ENCODE results near the gene IFITM2. TPM values are rescaled to one million over a fixed set of nuclear protein-coding genes. Genes with fewer than 3 reads are reported as not detected.

Gene IFITM2
- total and polyA plus RNA-seq, 4 donors = 26.3 to 132 (median 58.9) TPM

DNA sequence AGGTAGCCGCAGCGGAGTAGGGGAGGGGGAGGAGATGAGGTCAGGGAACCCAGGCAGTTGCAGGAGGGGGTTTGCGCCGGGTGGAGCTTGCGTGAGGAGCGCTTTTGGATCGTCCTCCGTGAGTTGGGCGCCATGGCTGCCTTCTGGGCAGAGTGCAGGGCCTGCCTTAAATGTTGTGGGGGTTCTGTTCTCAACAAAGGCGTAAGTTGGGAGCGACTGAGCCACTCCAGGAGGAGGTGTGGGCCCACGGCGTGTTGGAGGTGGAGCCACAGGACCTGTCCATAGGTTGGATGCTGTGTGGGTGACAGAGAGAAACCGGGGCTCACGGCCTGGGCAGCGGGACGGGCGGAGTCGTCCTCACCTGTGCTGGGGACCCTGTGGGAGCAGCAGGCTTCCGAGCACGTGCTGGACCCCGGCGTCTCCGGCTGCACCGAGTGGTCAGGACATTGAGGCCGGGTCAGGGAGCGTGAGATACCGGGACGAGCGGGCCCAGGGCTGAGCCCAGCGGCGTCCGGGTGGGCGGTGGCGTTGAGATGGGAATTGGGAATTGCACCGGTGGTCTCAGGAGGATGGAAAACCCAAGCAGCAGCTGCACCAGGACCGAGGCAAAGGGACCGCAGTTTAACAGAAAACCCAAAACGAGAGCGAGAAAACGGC, 19.7 kb upstream of the IFITM2 start:
- DNase-seq (ENCODE audit: low read depth in 4 of 6, low spot score in 6 of 6) = peak in 1 of 6 donors; percentile 4
- peaks cover 44% of the 10 kb centered on the region for H3K27me3 ChIP-seq (ENCODE audit: control insufficient read depth, insufficient read depth, low read length)

DNA sequence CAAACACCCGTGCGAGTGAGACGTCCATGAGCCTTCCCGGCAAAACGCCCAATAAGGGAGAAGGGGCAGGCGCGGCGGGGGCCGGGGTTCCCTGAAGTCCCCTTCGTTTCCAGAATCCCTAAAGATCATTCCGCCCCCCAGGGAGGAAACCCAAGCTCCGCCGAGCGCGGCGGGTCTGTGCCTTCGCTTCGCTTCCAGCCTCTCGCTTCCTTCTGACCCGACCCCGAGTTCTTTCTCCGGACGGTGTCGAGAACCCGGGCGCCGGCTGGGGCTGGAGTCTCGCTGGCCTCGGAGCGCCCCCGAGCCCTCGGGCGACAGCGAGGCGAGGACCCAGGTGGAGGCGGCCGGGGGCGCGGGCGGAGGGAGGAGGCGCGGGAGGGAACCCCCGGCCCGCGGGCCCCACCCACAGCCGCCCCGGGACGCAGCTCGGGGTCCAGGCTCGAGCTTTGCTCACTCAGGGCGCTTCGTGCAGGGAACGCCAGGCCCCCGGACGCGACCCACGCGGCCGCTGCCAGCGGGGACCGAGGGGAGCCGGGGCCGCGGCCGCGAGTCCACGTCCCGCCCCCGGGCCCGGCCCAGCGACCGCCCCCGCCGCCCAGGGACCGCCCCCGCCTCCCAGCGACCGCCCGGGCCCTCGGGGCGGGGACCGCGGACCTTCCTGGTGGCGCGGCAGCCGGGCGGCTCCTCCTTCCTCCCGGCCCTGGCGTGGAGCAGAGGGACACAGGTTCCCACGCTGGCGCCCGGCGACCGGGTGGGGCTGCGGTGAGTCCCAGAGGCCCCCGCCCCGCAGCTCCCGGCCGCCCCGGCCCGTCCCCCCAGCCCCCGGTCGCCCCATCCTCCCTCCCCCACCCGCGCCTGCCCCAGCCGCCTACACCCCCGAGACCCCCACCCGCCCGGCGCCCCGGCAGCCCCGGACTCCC, 18.9 kb upstream of the IFITM2 start, which contains the start of gene PGGHG:
TSS of gene PGGHG (plus strand) at position 649 of the 920 bp plus-strand sequence. CDS start 691 bp downstream, outside the sequence.
- H3K36me3 ChIP-seq (ENCODE audit: control insufficient read depth, insufficient read depth, low read length) = peaks cover 15% of the 10 kb centered on the region
- peaks cover 16% of the 10 kb centered on the region for H3K4me1 ChIP-seq (ENCODE audit: control insufficient read depth, insufficient read depth, low read length)
- WGBS (ENCODE audit: insufficient coverage) = under 1% methylated on average over 89 of the region's 112 CpGs
- H3K9me3 ChIP-seq (ENCODE audit: control insufficient read depth, insufficient read depth, low read length) = no peaks in the 10 kb centered on the region
- peaks cover 40% of the 10 kb centered on the region for H3K27me3 ChIP-seq (ENCODE audit: control insufficient read depth, insufficient read depth, low read length)
- peak in 2 of 6 donors; percentile 2 to 53 for DNase-seq (ENCODE audit: low read depth in 4 of 6, low spot score in 6 of 6)
- no peak within 1 kb of the TSS for H3K27ac ChIP-seq (ENCODE audit: low read depth, low read length)
- peak within 1 kb of the TSS; percentile 37 for H3K4me3 ChIP-seq (ENCODE audit: low read depth, low read length)

More for the DNA sequence above, 19.7 kb upstream of the IFITM2 start:
- Histone ChIP-seq H3K4me3 (ENCODE audit: low read depth, low read length) (peak overlapping the region; percentile 37), H3K4me1 (ENCODE audit: control insufficient read depth, insufficient read depth, low read length) (peaks cover 16% of the 10 kb centered on the region), H3K9me3 (ENCODE audit: control insufficient read depth, insufficient read depth, low read length) (no peaks in the 10 kb centered on the region), H3K27ac (ENCODE audit: low read depth, low read length) (no peak overlapping the region), H3K36me3 (ENCODE audit: control insufficient read depth, insufficient read depth, low read length) (peaks cover 15% of the 10 kb centered on the region)
- WGBS (ENCODE audit: insufficient coverage) = 18% methylated on average over 41 of the region's 41 CpGs

DNA sequence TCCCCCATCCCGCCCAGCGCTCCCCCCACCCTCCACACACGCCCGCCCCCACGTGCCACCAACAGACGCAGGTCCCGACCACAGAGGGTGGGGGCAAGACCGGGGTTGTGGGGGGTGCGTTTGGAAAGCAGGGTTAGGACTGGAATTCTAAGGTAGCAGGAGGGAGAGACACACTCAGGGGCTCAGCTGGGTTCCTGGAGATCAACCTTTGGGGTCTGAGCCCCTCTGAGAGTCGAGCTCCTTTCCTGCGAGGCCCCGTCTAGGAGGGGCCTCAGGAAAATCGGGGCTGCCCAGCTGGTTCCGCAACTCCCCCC, 18.3 kb upstream of the IFITM2 start:
- WGBS (ENCODE audit: insufficient coverage) = 28% methylated on average over 6 of the region's 14 CpGs
- DNase-seq (ENCODE audit: low read depth in 4 of 6, low spot score in 6 of 6) = no peak
- H3K4me1 ChIP-seq (ENCODE audit: control insufficient read depth, insufficient read depth, low read length) = peaks cover 16% of the 10 kb centered on the region
- no peak overlapping the region for H3K27ac ChIP-seq (ENCODE audit: low read depth, low read length)
- H3K36me3 ChIP-seq (ENCODE audit: control insufficient read depth, insufficient read depth, low read length) = peaks cover 15% of the 10 kb centered on the region
- no peak overlapping the region for H3K4me3 ChIP-seq (ENCODE audit: low read depth, low read length)
- H3K27me3 ChIP-seq (ENCODE audit: control insufficient read depth, insufficient read depth, low read length) = peaks cover 34% of the 10 kb centered on the region
- H3K9me3 ChIP-seq (ENCODE audit: control insufficient read depth, insufficient read depth, low read length) = no peaks in the 10 kb centered on the region

DNA sequence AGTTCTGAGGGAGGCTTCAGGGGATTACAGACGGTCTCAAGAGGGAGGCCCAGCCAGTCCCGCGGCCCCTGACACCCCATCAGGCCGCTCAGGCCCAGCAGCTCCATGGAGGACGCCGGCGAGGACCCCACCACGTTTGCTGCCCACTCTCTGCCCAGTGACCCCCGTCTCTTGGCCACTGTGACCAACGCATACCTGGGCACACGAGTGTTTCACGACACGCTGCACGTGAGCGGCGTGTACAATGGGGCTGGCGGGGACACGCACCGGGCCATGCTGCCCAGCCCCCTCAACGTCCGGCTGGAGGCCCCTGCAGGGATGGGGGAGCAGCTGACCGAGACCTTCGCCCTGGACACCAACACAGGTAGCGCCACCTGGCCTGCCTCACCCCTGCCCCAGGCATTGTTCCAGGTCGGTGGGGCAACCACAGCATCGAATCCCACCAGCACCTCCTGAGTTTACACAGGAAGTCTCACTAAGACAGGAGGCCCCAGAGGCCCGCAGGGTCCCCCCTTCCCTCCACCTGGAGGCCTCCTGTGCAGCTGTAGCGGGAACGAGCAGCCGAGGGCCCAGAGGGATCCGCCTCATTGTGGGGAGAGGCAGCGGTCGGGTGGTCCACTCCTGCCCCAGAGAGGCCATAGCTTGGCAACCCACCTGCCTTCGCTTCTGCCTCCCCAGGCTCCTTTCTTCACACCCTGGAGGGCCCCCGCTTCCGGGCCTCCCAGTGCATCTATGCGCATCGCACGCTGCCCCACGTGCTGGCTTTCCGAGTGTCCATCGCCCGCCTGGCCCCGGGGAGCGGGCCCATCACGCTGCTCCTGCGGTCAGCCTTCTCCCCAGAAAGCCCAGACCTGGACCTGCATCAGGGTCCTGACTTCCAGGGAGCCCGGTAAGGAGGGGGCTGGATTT, 17.6 kb upstream of the IFITM2 start:
- Histone ChIP-seq H3K9me3 (ENCODE audit: control insufficient read depth, insufficient read depth, low read length) (no peaks in the 10 kb centered on the region), H3K27ac (ENCODE audit: low read depth, low read length) (no peak overlapping the region), H3K36me3 (ENCODE audit: control insufficient read depth, insufficient read depth, low read length) (peaks cover 19% of the 10 kb centered on the region), H3K27me3 (ENCODE audit: control insufficient read depth, insufficient read depth, low read length) (peaks cover 33% of the 10 kb centered on the region), H3K4me1 (ENCODE audit: control insufficient read depth, insufficient read depth, low read length) (peaks cover 16% of the 10 kb centered on the region), H3K4me3 (ENCODE audit: low read depth, low read length) (no peak overlapping the region)
- 81% methylated on average over 47 of the region's 48 CpGs for WGBS (ENCODE audit: insufficient coverage)
- DNase-seq (ENCODE audit: low read depth in 4 of 6, low spot score in 6 of 6) = no peak

DNA sequence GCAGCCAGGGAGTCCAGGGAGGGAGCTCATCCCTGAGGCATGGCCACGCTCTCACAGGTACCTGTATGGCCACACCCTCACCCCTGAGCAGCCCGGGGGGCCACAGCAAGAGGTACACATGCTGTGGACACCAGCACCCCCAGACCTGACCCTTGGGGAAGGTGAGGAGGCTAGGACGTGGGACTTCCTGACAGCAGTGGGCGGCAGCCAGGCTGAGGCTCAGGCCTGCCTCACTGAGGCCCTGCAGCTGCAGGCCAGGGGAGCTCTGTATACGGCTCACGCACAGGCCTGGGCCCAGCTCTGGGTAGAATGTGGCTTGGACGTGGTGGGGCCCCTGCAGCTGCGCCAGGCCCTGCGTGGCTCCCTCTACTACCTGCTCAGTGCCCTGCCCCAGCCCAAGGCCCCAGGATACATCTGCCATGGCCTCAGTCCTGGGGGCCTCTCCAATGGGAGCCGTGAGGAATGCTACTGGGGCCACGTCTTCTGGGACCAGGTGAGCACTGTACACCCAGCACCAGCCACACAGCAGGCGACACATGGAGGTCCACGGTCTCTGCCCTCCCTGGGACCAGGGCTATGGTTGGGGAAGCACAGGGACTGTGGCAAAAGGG, 16.9 kb upstream of the IFITM2 start:
- Histone ChIP-seq H3K36me3 (ENCODE audit: control insufficient read depth, insufficient read depth, low read length) (peaks cover 19% of the 10 kb centered on the region), H3K27me3 (ENCODE audit: control insufficient read depth, insufficient read depth, low read length) (peaks cover 31% of the 10 kb centered on the region), H3K4me3 (ENCODE audit: low read depth, low read length) (no peak overlapping the region), H3K4me1 (ENCODE audit: control insufficient read depth, insufficient read depth, low read length) (peaks cover 16% of the 10 kb centered on the region), H3K27ac (ENCODE audit: low read depth, low read length) (no peak overlapping the region), H3K9me3 (ENCODE audit: control insufficient read depth, insufficient read depth, low read length) (no peaks in the 10 kb centered on the region)
- no peak for DNase-seq (ENCODE audit: low read depth in 4 of 6, low spot score in 6 of 6)
- 84% methylated on average over 13 of the region's 13 CpGs for WGBS (ENCODE audit: insufficient coverage)

DNA sequence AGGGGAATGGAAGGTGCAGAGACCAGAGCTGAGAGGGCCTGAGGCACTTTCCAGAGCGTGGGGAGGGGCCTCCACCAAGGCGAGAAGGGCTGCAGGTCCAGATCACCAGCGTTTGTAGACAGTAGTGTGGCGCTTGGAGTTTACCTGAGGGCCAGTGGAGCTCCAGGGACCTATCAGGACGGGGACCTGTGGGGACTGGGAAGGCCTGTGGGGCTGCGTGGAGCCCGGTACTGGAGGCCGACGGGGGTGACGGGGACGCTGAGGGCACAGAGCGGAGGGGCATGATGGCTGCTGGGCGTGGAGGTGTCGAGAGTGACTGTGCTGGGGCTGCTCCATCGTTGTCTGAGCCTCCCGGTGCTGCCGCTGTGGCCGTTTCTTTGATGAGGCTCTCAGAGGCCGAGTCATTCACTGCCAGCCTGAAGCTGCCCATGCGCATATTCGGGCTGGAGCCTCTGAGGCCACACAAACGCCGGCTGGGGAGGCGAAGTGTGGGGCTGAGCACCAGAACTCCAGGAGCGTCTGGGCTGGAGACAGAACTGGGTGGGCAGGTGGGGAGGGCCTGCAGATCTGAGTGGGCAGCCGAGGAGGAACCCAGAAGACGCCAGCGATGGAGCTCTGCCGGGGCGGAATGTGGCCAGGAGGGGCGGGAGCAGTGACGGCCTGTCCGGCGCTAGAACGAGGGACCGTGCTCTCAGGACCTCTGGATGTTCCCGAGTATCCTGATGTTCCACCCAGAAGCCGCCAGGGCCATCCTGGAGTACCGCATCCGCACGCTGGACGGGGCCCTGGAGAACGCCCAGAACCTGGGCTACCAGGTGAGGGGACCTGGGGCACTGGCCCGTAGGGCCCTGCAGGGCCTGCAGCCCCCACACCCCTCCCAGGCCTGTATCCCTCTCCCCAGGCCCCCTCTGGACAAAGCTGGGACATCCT, 16.1 kb upstream of the IFITM2 start:
- Histone ChIP-seq H3K9me3 (ENCODE audit: control insufficient read depth, insufficient read depth, low read length) (no peaks in the 10 kb centered on the region), H3K4me3 (ENCODE audit: low read depth, low read length) (no peak overlapping the region), H3K27me3 (ENCODE audit: control insufficient read depth, insufficient read depth, low read length) (peaks cover 23% of the 10 kb centered on the region), H3K4me1 (ENCODE audit: control insufficient read depth, insufficient read depth, low read length) (peaks cover 16% of the 10 kb centered on the region), H3K27ac (ENCODE audit: low read depth, low read length) (no peak overlapping the region), H3K36me3 (ENCODE audit: control insufficient read depth, insufficient read depth, low read length) (peaks cover 19% of the 10 kb centered on the region)
- 67% methylated on average over 44 of the region's 44 CpGs for WGBS (ENCODE audit: insufficient coverage)
- no peak for DNase-seq (ENCODE audit: low read depth in 4 of 6, low spot score in 6 of 6)

DNA sequence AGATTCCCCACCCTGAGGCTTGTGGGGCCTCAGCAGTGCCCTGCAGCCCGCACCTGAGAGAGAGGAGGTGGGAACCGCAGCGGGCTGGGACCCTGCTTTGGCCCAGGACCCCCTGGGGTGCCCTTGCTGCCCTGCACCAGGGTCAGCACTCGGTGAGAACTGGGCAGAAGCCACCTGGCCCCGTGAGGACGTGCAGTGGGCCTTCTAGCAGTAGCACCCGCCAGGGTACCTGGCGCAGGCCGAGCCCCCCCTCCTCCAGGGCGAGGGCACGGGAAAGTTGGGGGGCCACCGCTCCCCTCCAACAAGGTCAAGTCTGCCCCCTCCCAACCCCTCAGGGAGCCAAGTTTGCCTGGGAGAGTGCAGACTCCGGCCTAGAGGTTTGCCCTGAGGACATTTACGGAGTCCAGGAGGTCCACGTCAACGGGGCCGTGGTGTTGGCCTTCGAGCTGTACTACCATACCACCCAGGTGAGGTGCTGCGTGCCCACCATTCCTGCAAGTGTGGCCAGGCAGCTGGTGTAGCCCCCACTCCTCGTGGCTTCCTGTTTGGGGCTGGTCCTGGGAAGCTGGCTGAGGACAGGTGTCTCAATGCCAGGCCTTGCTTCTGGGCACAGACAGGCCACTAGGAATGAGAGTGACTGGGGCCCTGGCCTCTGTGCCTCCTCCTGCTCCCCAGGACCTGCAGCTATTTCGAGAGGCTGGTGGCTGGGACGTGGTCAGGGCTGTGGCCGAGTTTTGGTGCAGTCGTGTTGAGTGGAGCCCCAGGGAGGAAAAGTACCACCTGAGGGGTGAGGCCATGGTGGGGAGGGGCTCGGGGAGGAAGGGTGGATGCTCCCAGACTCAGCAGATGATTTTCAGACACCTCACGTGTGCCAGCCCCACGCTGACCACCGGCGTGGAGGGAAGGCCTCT, 15.2 kb upstream of the IFITM2 start:
- Histone ChIP-seq H3K4me3 (ENCODE audit: low read depth, low read length) (no peak overlapping the region), H3K27me3 (ENCODE audit: control insufficient read depth, insufficient read depth, low read length) (peaks cover 16% of the 10 kb centered on the region), H3K9me3 (ENCODE audit: control insufficient read depth, insufficient read depth, low read length) (no peaks in the 10 kb centered on the region), H3K27ac (ENCODE audit: low read depth, low read length) (no peak overlapping the region), H3K36me3 (ENCODE audit: control insufficient read depth, insufficient read depth, low read length) (peaks cover 19% of the 10 kb centered on the region), H3K4me1 (ENCODE audit: control insufficient read depth, insufficient read depth, low read length) (peaks cover 16% of the 10 kb centered on the region)
- 93% methylated on average over 28 of the region's 29 CpGs for WGBS (ENCODE audit: insufficient coverage)
- DNase-seq (ENCODE audit: low read depth in 4 of 6, low spot score in 6 of 6) = no peak
